Caco-2 (cell line): ENCODE results near the gene BRF1. TPM values are rescaled to one million over a fixed set of nuclear protein-coding genes. Genes with fewer than 3 reads are reported as not detected.

Source experiments
- BruUV-seq: library from RNA; stranded (reverse); fragments of 400-500 nt; replicated peaks from 2 replicates; lab custom pipeline; 2021; lab: Mats Ljungman, UMichigan
- CTCF ChIA-PET: fragments of 300-600 bp; sonication (Branson Sonifier 250); formaldehyde crosslinking; loops from one replicate; lab custom pipeline; 2022; ENCODE audit warnings: antibody characterized with exemption; lab: Charles Lee
- POLR2A ChIA-PET: fragments of 300-600 bp; sonication (Branson Sonifier 250); formaldehyde crosslinking; loops from one replicate; lab custom pipeline; 2022; ENCODE audit warnings: antibody characterized with exemption; lab: Charles Lee
- DNase-seq, 2 experiments: peaks; one replicate each; pipeline versions ENCODE4 v3.0.0 to v3.0.0-alpha.2; 2020 to 2022
- H3K27me3 ChIP-seq: replicated peaks from 2 replicates; pipeline ENCODE4 v1.6.0; 2011; ENCODE audit warnings: low read length; ENCODE audit not compliant: control insufficient read depth, insufficient read depth
- H3K36me3 ChIP-seq: 2 replicates; pipeline ENCODE4 v1.5.1; 2011; ENCODE audit warnings: low read length; ENCODE audit not compliant: control insufficient read depth, insufficient read depth
- H3K4me1 ChIP-seq: fragments of 250-450 bp; sonication (Bioruptor Pico); 2 replicates; pipeline ENCODE4 v1.5.1; 2020; ENCODE audit warnings: mild to moderate bottlenecking
- H3K4me3 ChIP-seq: 2 replicates; pipeline ENCODE4 v1.5.1; 2011; ENCODE audit warnings: low read depth, mild to moderate bottlenecking, control low read depth, low read length
- H3K9me3 ChIP-seq: fragments of 250-450 bp; sonication (Bioruptor Pico); 2 replicates; pipeline ENCODE4 v1.5.1; 2020; ENCODE audit warnings: mild to moderate bottlenecking, moderate library complexity
- H3K27ac Mint-ChIP-seq: one replicate; pipeline ENCODE4 v1.8.0; 2022; ENCODE audit warnings: mixed read lengths; ENCODE audit not compliant: unreplicated experiment
- H3K27me3 Mint-ChIP-seq: one replicate; pipeline ENCODE4 v1.8.0; 2022; ENCODE audit warnings: mixed read lengths; ENCODE audit not compliant: insufficient read depth, unreplicated experiment
- H3K36me3 Mint-ChIP-seq: one replicate; pipeline ENCODE4 v1.8.0; 2022; ENCODE audit warnings: mild to moderate bottlenecking, mixed read lengths; ENCODE audit not compliant: insufficient read depth, unreplicated experiment
- H3K4me1 Mint-ChIP-seq: one replicate; pipeline ENCODE4 v1.8.0; 2022; ENCODE audit warnings: low read depth, mixed read lengths; ENCODE audit not compliant: unreplicated experiment
- H3K4me3 Mint-ChIP-seq: one replicate; pipeline ENCODE4 v1.8.0; 2022; ENCODE audit warnings: mild to moderate bottlenecking, moderate library complexity, mixed read lengths; ENCODE audit not compliant: unreplicated experiment
- H3K9me3 Mint-ChIP-seq: one replicate; pipeline ENCODE4 v1.8.0; 2022; ENCODE audit warnings: mixed read lengths; ENCODE audit not compliant: unreplicated experiment
- CTCF ChIP-seq, 2 experiments: fragments of 200-600 bp in 1 of 2; IDR thresholded peaks; 1 replicate in 1 of 2; 2 replicates in 1 of 2; pipeline versions ENCODE4 v1.5.1 to v1.8.0; 2011 to 2022; ENCODE audit warnings: antibody characterized with exemption in 1 of 2, control low read depth in 1 of 2, inconsistent platforms in 1 of 2, low read depth in 1 of 2, low read length in 1 of 2, mild to moderate bottlenecking in 1 of 2, moderate library complexity in 1 of 2; ENCODE audit not compliant: insufficient read depth in 1 of 2, severe bottlenecking in 1 of 2, unreplicated experiment in 1 of 2
- intact Hi-C: fragments of 100-400 bp; cut with micrococcal nuclease; formaldehyde crosslinking; loops from one replicate; pipeline ENCODE4 v1.10.0; 2022; ENCODE audit not compliant: unreplicated experiment
- total RNA-seq: library from RNA; stranded (reverse); gene quantifications from 2 replicates; pipeline ENCODE4 v1.2.3, GENCODE V29; 2022

Gene BRF1
- total RNA-seq, 1 experiment from 2014 or later: 43.6 TPM

- H3K27me3 ChIP-seq: no peaks in the 10 kb centered on the region
- Mint-ChIP-seq H3K27ac (no peak overlapping the region), H3K9me3 (no peaks in the 10 kb centered on the region), H3K36me3 (peaks cover 20% of the 10 kb centered on the region), H3K27me3 (no peaks in the 10 kb centered on the region), H3K4me3 (no peak overlapping the region), H3K4me1 (no peaks in the 10 kb centered on the region)
- H3K4me1 ChIP-seq: no peaks in the 10 kb centered on the region
- no peak for DNase-seq
- TF ChIP-seq CTCF (IDR thresholded peaks at IDR 0.05; ENCODE audit: insufficient read depth in 1 of 2, low read depth in 1 of 2, low read length in 1 of 2, severe bottlenecking in 1 of 2, unreplicated experiment in 1 of 2): no peak
- no TSS peak for BruUV-seq
- H3K4me3 ChIP-seq: no peak overlapping the region
- no peaks in the 10 kb centered on the region for H3K9me3 ChIP-seq
- intact Hi-C loops: no loop called here
- no peaks in the 10 kb centered on the region; the same call in 1 of the 2 replicates for H3K36me3 ChIP-seq
- ChIA-PET POLR2A (no interaction called here), CTCF (interaction anchor here (0.7 kb wide), 1 partner anchor 239 kb away, joined by 3 read pairs; no protein-coding TSS in a partner anchor)
Observed at GRCh38 chr14:105228562-105228961, 72.2 kb downstream of the BRF1 start.

GRCh38 chr14:105227346-105227745 is 73.5 kb downstream of the BRF1 start:
- Mint-ChIP-seq H3K36me3 (peaks cover 20% of the 10 kb centered on the region), H3K4me1 (no peaks in the 10 kb centered on the region), H3K27me3 (no peaks in the 10 kb centered on the region), H3K27ac (no peak overlapping the region), H3K4me3 (no peak overlapping the region), H3K9me3 (no peaks in the 10 kb centered on the region)
- BruUV-seq: no TSS peak
- Histone ChIP-seq H3K4me1 (no peaks in the 10 kb centered on the region), H3K36me3 (no peaks in the 10 kb centered on the region; the same call in 1 of the 2 replicates), H3K4me3 (no peak overlapping the region), H3K27me3 (no peaks in the 10 kb centered on the region), H3K9me3 (no peaks in the 10 kb centered on the region)
- CTCF ChIA-PET: no interaction called here
- no peak for TF ChIP-seq CTCF (IDR thresholded peaks at IDR 0.05; ENCODE audit: insufficient read depth in 1 of 2, low read depth in 1 of 2, low read length in 1 of 2, severe bottlenecking in 1 of 2, unreplicated experiment in 1 of 2)
- POLR2A ChIA-PET: no interaction called here
- no peak for DNase-seq
- intact Hi-C loops: no loop called here

GRCh38 chr14:105226198-105226597 is 74.6 kb downstream of the BRF1 start:
- no peaks in the 10 kb centered on the region for H3K4me1 Mint-ChIP-seq
- peaks cover 22% of the 10 kb centered on the region for H3K36me3 Mint-ChIP-seq
- POLR2A ChIA-PET: no interaction called here
- no peak overlapping the region for H3K4me3 Mint-ChIP-seq
- H3K27ac Mint-ChIP-seq: no peak overlapping the region
- no peaks in the 10 kb centered on the region for H3K27me3 Mint-ChIP-seq
- H3K9me3 Mint-ChIP-seq: no peaks in the 10 kb centered on the region
- Histone ChIP-seq H3K4me3 (no peak overlapping the region), H3K9me3 (no peaks in the 10 kb centered on the region), H3K4me1 (no peaks in the 10 kb centered on the region), H3K36me3 (no peaks in the 10 kb centered on the region; the same call in 1 of the 2 replicates), H3K27me3 (no peaks in the 10 kb centered on the region)
- CTCF ChIA-PET: interaction anchor here (1.3 kb wide), 1 partner anchor 126 kb away, joined by 4 read pairs; no protein-coding TSS in a partner anchor
- TF ChIP-seq CTCF (IDR thresholded peaks at IDR 0.05; ENCODE audit: insufficient read depth in 1 of 2, low read depth in 1 of 2, low read length in 1 of 2, severe bottlenecking in 1 of 2, unreplicated experiment in 1 of 2): no peak
- BruUV-seq: no TSS peak
- intact Hi-C loops: no loop called here
- DNase-seq: no peak
